OCI-LY3 (cell line): Measurements from ENCODE around the gene THAP8.

Experiments used
- H2AFZ ChIP-seq: fragments of 200-600, 300-600 bp; shearing (Covaris generic); 2 replicates; pipeline ENCODE4 v1.6.0; 2014; ENCODE audit warnings: antibody characterized with exemption, low read depth, low read length
- H3K27ac ChIP-seq: fragments of 200-600, 300-600 bp; sonication (generic); 2 replicates; pipeline ENCODE4 v1.5.1; 2014; ENCODE audit warnings: mild to moderate bottlenecking, low read length, moderate library complexity, mixed read lengths
- H3K27me3 ChIP-seq: fragments of 200-600, 300-600 bp; sonication (generic); 2 replicates; pipeline ENCODE4 v1.6.1; 2014; ENCODE audit warnings: low read depth, low read length, mixed read lengths
- H3K36me3 ChIP-seq: fragments of 200-600, 300-600 bp; sonication (generic); replicated peaks from 2 replicates; pipeline ENCODE3; 2014; ENCODE audit warnings: low read depth, low read length, mixed read lengths
- H3K4me1 ChIP-seq: fragments of 300-600, 200-600 bp; sonication (generic); 2 replicates; pipeline ENCODE4 v1.6.1; 2014; ENCODE audit warnings: low read length, mixed read lengths
- H3K4me2 ChIP-seq: fragments of 200-600, 300-600 bp; sonication (generic); 2 replicates; pipeline ENCODE4 v1.6.1; 2014; ENCODE audit warnings: low read length, mixed read lengths
- H3K4me3 ChIP-seq: fragments of 300-600, 200-600 bp; sonication (generic); 2 replicates; pipeline ENCODE4 v1.5.1; 2014; ENCODE audit warnings: antibody characterized with exemption, mild to moderate bottlenecking, low read length, moderate library complexity
- H3K79me2 ChIP-seq: fragments of 300-600, 200-600 bp; shearing (Covaris generic); 2 replicates; pipeline ENCODE4 v1.6.1; 2014; ENCODE audit warnings: mild to moderate bottlenecking, low read length, mixed read lengths
- H3K9ac ChIP-seq: fragments of 300-600, 200-600 bp; shearing (Covaris generic); 2 replicates; pipeline ENCODE4 v1.6.0; 2014; ENCODE audit warnings: mild to moderate bottlenecking, low read length, moderate library complexity
- H3K9me3 ChIP-seq: fragments of 200-600, 300-600 bp; shearing (Covaris generic); 2 replicates; pipeline ENCODE4 v1.6.1; 2014; ENCODE audit warnings: low read length, mixed read lengths; ENCODE audit not compliant: insufficient read depth
- H4K20me1 ChIP-seq: fragments of 200-600, 300-600 bp; sonication (generic); 2 replicates; pipeline ENCODE4 v1.6.1; 2016; ENCODE audit warnings: low read length, mixed read lengths; ENCODE audit not compliant: insufficient read depth
- CTCF ChIP-seq: fragments of 200-600, 300-600 bp; sonication (generic); IDR thresholded peaks from 2 replicates; pipeline ENCODE4 v1.5.1; 2014; ENCODE audit warnings: antibody characterized with exemption, low read length, low read depth
- EZH2phosphoT487 ChIP-seq: fragments of 200-600 bp; shearing (Covaris generic); IDR thresholded peaks from 2 replicates; pipeline ENCODE4 v1.6.1; 2018; ENCODE audit warnings: antibody characterized with exemption, mixed run types, low read depth

Gene THAP8

GRCh38 chr19:36023432-36023831 lies 30.7 kb downstream of the THAP8 start:
- H3K27me3 ChIP-seq: no peaks in the 10 kb centered on the region
- no peak overlapping the region for H3K4me3 ChIP-seq
- no peak overlapping the region for H3K4me2 ChIP-seq
- no peaks in the 10 kb centered on the region for H3K9me3 ChIP-seq
- H4K20me1 ChIP-seq: no peaks in the 10 kb centered on the region
- H3K79me2 ChIP-seq: no peaks in the 10 kb centered on the region
- peaks cover 23% of the 10 kb centered on the region for H3K36me3 ChIP-seq
- no peak overlapping the region for H3K27ac ChIP-seq
- no peak overlapping the region for H3K9ac ChIP-seq
- TF ChIP-seq CTCF: no peak
- TF ChIP-seq EZH2phosphoT487: no peak
- no peaks in the 10 kb centered on the region for H3K4me1 ChIP-seq
- no peak overlapping the region for H2AFZ ChIP-seq

- H3K36me3 ChIP-seq: peaks cover 31% of the 10 kb centered on the region
- no peak overlapping the region for H3K4me3 ChIP-seq
- no peaks in the 10 kb centered on the region for H4K20me1 ChIP-seq
- no peak overlapping the region for H3K9ac ChIP-seq
- H3K27me3 ChIP-seq: no peaks in the 10 kb centered on the region
- peaks cover 12% of the 10 kb centered on the region for H3K79me2 ChIP-seq
- TF ChIP-seq CTCF: no peak
- TF ChIP-seq EZH2phosphoT487: no peak
- no peaks in the 10 kb centered on the region for H3K9me3 ChIP-seq
- H3K27ac ChIP-seq: no peak overlapping the region
- H2AFZ ChIP-seq: no peak overlapping the region
- no peak overlapping the region for H3K4me2 ChIP-seq
- H3K4me1 ChIP-seq: peaks cover 8% of the 10 kb centered on the region
Measured at GRCh38 chr19:36019061-36019670, 34.9 kb downstream of the THAP8 start.

- peak within 1 kb of the TSS; percentile 82 for H2AFZ ChIP-seq
- peaks cover 14% of the 10 kb centered on the region for H3K4me1 ChIP-seq
- no peaks in the 10 kb centered on the region for H4K20me1 ChIP-seq
- peak within 1 kb of the TSS; percentile 89 for H3K9ac ChIP-seq
- H3K4me2 ChIP-seq: peak within 1 kb of the TSS; percentile 96
- H3K4me3 ChIP-seq: peak within 1 kb of the TSS; percentile 90
- H3K9me3 ChIP-seq: no peaks in the 10 kb centered on the region
- H3K27ac ChIP-seq: peak within 1 kb of the TSS; percentile 29
- H3K36me3 ChIP-seq: peaks cover 19% of the 10 kb centered on the region
- no peak for TF ChIP-seq CTCF
- TF ChIP-seq EZH2phosphoT487: no peak
- no peaks in the 10 kb centered on the region for H3K27me3 ChIP-seq
- H3K79me2 ChIP-seq: peaks cover 21% of the 10 kb centered on the region
Measured at GRCh38 chr19:36014012-36014924, 39.8 kb downstream of the THAP8 start, which contains the start of gene ALKBH6. Gene ALKBH6 (minus strand): TSS chr19:36014213. CDS start chr19:36013397, 816 bp downstream.

DNA sequence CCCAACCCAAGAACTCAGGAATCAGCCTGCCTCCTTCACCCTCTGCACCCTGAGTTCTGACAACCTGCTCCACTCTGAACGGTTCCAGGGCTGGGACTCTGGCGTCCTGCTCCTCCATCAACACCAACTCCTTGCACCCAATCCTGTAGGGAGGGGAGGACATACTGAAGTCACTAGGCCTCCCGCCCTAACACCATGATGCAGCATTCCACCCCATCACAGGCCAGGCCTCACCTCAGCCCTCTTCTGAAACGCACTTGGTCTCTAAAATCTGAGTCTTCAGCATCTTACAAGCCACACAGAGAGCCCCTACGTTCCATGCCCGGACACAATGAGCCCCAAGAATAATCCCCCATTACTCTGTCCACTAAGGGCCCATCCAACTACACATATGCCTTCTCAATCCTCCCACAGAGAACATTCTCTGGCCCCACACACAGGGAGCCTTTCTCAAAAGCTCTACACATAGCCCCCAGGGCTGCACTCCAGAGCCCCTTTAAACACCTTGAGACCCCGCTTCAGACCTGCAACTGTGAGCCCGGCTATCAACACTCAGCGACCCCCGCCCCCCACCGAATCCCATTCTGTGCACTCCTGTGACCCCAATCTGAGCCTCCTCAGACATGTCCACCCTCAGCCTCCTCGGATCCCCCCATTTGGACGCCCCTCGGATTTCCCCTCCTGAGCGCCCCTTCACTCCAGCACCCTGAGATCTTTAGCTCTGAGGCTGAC lies 40.6 kb downstream of the THAP8 start:
- H3K4me1 ChIP-seq: peaks cover 14% of the 10 kb centered on the region
- H3K27me3 ChIP-seq: no peaks in the 10 kb centered on the region
- H3K36me3 ChIP-seq: peaks cover 12% of the 10 kb centered on the region
- peak overlapping the region; percentile 89 for H3K9ac ChIP-seq
- TF ChIP-seq EZH2phosphoT487: no peak
- no peak for TF ChIP-seq CTCF
- peak overlapping the region; percentile 82 for H2AFZ ChIP-seq
- no peaks in the 10 kb centered on the region for H3K9me3 ChIP-seq
- H3K27ac ChIP-seq: peak overlapping the region; percentile 29
- peak overlapping the region; percentile 90 for H3K4me3 ChIP-seq
- H3K79me2 ChIP-seq: peaks cover 21% of the 10 kb centered on the region
- H4K20me1 ChIP-seq: no peaks in the 10 kb centered on the region
- H3K4me2 ChIP-seq: peak overlapping the region; percentile 84
